Aorta (tissue), 5 donors: Measurements from ENCODE around the gene BTBD6. TPM values are rescaled to one million over a fixed set of nuclear protein-coding genes. Genes with fewer than 3 reads are reported as not detected.

Experiments
- ATAC-seq: fragments of 200-7000 bp; cut with Tn5 transposase; one replicate; pipeline ENCODE4 v1.9.1; 2022; ENCODE audit warnings: moderate library complexity; ENCODE audit not compliant: low FRiP score
- DNase-seq, 2 donors: peaks; one replicate each; pipeline ENCODE4 v3.0.0-alpha.2; 2020
- H3K27ac ChIP-seq, 2 donors: one replicate each; pipeline ENCODE4 v1.5.1; 2013; ENCODE audit warnings: low read length in 2 of 2, mild to moderate bottlenecking in 2 of 2, moderate library complexity in 2 of 2, control low read depth in 1 of 2, inconsistent platforms in 1 of 2, low read depth in 1 of 2
- H3K27me3 ChIP-seq, 2 donors: one replicate each; pipeline ENCODE4 v1.6.1; 2013; ENCODE audit warnings: control low read depth in 1 of 2, low read length in 1 of 2, mild to moderate bottlenecking in 1 of 2, moderate library complexity in 1 of 2; ENCODE audit not compliant: insufficient read depth in 2 of 2, control insufficient read depth in 1 of 2
- H3K36me3 ChIP-seq, 2 donors: one replicate each; pipeline ENCODE4 v1.6.1; 2013; ENCODE audit warnings: control low read depth in 1 of 2, low read length in 1 of 2, mild to moderate bottlenecking in 1 of 2; ENCODE audit not compliant: insufficient read depth in 2 of 2, control insufficient read depth in 1 of 2
- H3K4me1 ChIP-seq, 2 donors: one replicate each; pipeline ENCODE4 v1.6.1; 2013; ENCODE audit warnings: low read length in 2 of 2, control low read depth in 1 of 2, mild to moderate bottlenecking in 1 of 2, moderate library complexity in 1 of 2; ENCODE audit not compliant: insufficient read depth in 2 of 2, control insufficient read depth in 1 of 2
- H3K4me3 ChIP-seq, 2 donors: one replicate each; pipeline ENCODE4 v1.5.1; 2013; ENCODE audit warnings: low read length in 2 of 2, control low read depth in 1 of 2, mild to moderate bottlenecking in 1 of 2
- H3K9me3 ChIP-seq: one replicate; pipeline ENCODE4 v1.6.1; 2013; ENCODE audit warnings: mild to moderate bottlenecking, low read length; ENCODE audit not compliant: control insufficient read depth
- WGBS, 2 donors: extraction: QIAGEN DNeasy Blood & Tissue Kit; methylation state at CpG; one replicate each; pipeline ENCODE4 v1.1.7; 2013; 5-methylcytosine and 5-hydroxymethylcytosine counted together
- intact Hi-C, 2 donors: fragments of 100-400 bp; cut with DNase I; formaldehyde crosslinking; loops; one replicate each; pipeline versions ENCODE4 v1.14.2 to v1.15.0; 2022
- polyA plus RNA-seq, 2 donors: library from polyadenylated mRNA; stranded (reverse); fragments of 200-250 nt; gene quantifications; one replicate each; pipeline ENCODE4 v1.2.3, GENCODE V29; 2013
- total RNA-seq, 2 donors: library from RNA; stranded (reverse); fragmentation: NEBNext Ultra II Directional; extraction: Animal tissue kit (Norgen Biotek cat#: 25700); gene quantifications; one replicate each; pipeline ENCODE4 v1.2.1, GENCODE V29; 2021
- donor health status: healthy with polysubstance abuse.
- donor health status: Bipolar disorder and iron deficiency.
- donor health status: DM: no; HTN: no; CAD: no.
- donor health status: DM: no; HTN: no; CAD: no.
- donor health status: DM: yes; HTN: yes; CAD: no.

Gene BTBD6
- total and polyA plus RNA-seq, 4 donors: 39.1 to 99.4 (median 42.8) TPM

- no peak for ATAC-seq
- Histone ChIP-seq H3K27me3 (no peaks in the 10 kb centered on the region), H3K4me3 (no peak overlapping the region), H3K27ac (no peak overlapping the region), H3K9me3 (no peaks in the 10 kb centered on the region), H3K4me1 (no peaks in the 10 kb centered on the region), H3K36me3 (no peaks in the 10 kb centered on the region)
- WGBS, 2 donors: 92 to 94% methylated on average over 8 of the region's 8 CpGs
- no peak for DNase-seq
- intact Hi-C loops: loop anchor here (10.0 kb wide), 2 partner anchors 316 to 326 kb away; partner anchors contain the start of gene TMEM121 (in 1 of the 2)
Measured at GRCh38 chr14:105209091-105209490, 39.2 kb upstream of the BTBD6 start.

GRCh38 chr14:105209646-105210045 is 38.7 kb upstream of the BTBD6 start:
- no peak overlapping the region for H3K27ac ChIP-seq
- WGBS, 2 donors: 93 to 95% methylated on average over 16 of the region's 16 CpGs
- no peaks in the 10 kb centered on the region for H3K27me3 ChIP-seq
- no peaks in the 10 kb centered on the region for H3K4me1 ChIP-seq
- no peaks in the 10 kb centered on the region for H3K36me3 ChIP-seq
- intact Hi-C loops: loop anchor here (10.0 kb wide), 3 partner anchors 55 to 325 kb away; partner anchors contain the start of gene TMEM121 (in 1 of the 2)
- H3K9me3 ChIP-seq: no peaks in the 10 kb centered on the region
- DNase-seq (no peak), ATAC-seq (no peak)
- no peak overlapping the region for H3K4me3 ChIP-seq

GRCh38 chr14:105210266-105211025 is 37.9 kb upstream of the BTBD6 start:
- no peaks in the 10 kb centered on the region for H3K9me3 ChIP-seq
- no peaks in the 10 kb centered on the region for H3K36me3 ChIP-seq
- no peaks in the 10 kb centered on the region for H3K4me1 ChIP-seq
- DNase-seq (no peak), ATAC-seq (no peak)
- 90 to 92% methylated on average over 30 of the region's 30 CpGs for WGBS, 2 donors
- intact Hi-C loops: loop anchor here in 1 of 2 donors (10.0 kb wide), 1 partner anchor 54 kb away; no protein-coding TSS in a partner anchor
- H3K27me3 ChIP-seq: no peaks in the 10 kb centered on the region
- no peak overlapping the region for H3K27ac ChIP-seq
- H3K4me3 ChIP-seq: no peak overlapping the region

GRCh38 chr14:105211086-105211757 is 37.1 kb upstream of the BTBD6 start:
- no peak overlapping the region for H3K4me3 ChIP-seq
- intact Hi-C loops: loop anchor here in 1 of 2 donors (10.0 kb wide), 1 partner anchor 54 kb away; no protein-coding TSS in a partner anchor
- WGBS, 2 donors: 91 to 92% methylated on average over 23 of the region's 23 CpGs
- DNase-seq (no peak), ATAC-seq (no peak)
- H3K4me1 ChIP-seq: no peaks in the 10 kb centered on the region
- H3K27me3 ChIP-seq: no peaks in the 10 kb centered on the region
- no peaks in the 10 kb centered on the region for H3K36me3 ChIP-seq
- no peak overlapping the region for H3K27ac ChIP-seq
- no peaks in the 10 kb centered on the region for H3K9me3 ChIP-seq

- intact Hi-C loops: loop anchor here in 1 of 2 donors (10.0 kb wide), 1 partner anchor 53 kb away; no protein-coding TSS in a partner anchor
Measured at GRCh38 chr14:105211758-105212089, 36.6 kb upstream of the BTBD6 start.

GRCh38 chr14:105212541-105213300 is 35.6 kb upstream of the BTBD6 start:
- Histone ChIP-seq H3K4me3 (no peak overlapping the region), H3K4me1 (no peaks in the 10 kb centered on the region), H3K27me3 (no peaks in the 10 kb centered on the region), H3K36me3 (peaks cover 0 to 2% of the 10 kb centered on the region in 2 donors), H3K9me3 (no peaks in the 10 kb centered on the region), H3K27ac (no peak overlapping the region)
- intact Hi-C loops: loop anchor here in 1 of 2 donors (10.0 kb wide), 1 partner anchor 52 kb away; no protein-coding TSS in a partner anchor
- 91 to 92% methylated on average over 14 to 18 of the region's 18 CpGs for WGBS, 2 donors
- ATAC-seq: no peak
- DNase-seq: no peak

More at GRCh38 chr14:105211758-105212089, 36.6 kb upstream of the BTBD6 start:
- DNase-seq (no peak), ATAC-seq (no peak)
- Histone ChIP-seq H3K4me3 (no peak overlapping the region), H3K9me3 (no peaks in the 10 kb centered on the region), H3K27ac (no peak overlapping the region), H3K27me3 (no peaks in the 10 kb centered on the region), H3K4me1 (no peaks in the 10 kb centered on the region), H3K36me3 (no peaks in the 10 kb centered on the region)
- 80 to 90% methylated on average over 7 to 9 of the region's 9 CpGs for WGBS, 2 donors

- intact Hi-C loops: loop anchor here in 1 of 2 donors (10.0 kb wide), 1 partner anchor 51 kb away; no protein-coding TSS in a partner anchor
- 87 to 90% methylated on average over 10 of the region's 10 CpGs for WGBS, 2 donors
- DNase-seq (no peak), ATAC-seq (no peak)
- no peaks in the 10 kb centered on the region for H3K9me3 ChIP-seq
- no peak overlapping the region for H3K4me3 ChIP-seq
- no peak overlapping the region for H3K27ac ChIP-seq
- peaks cover 0 to 5% of the 10 kb centered on the region in 2 donors for H3K36me3 ChIP-seq
- H3K27me3 ChIP-seq: no peaks in the 10 kb centered on the region
- H3K4me1 ChIP-seq: no peaks in the 10 kb centered on the region
Measured at GRCh38 chr14:105213361-105213760, 35.0 kb upstream of the BTBD6 start.

GRCh38 chr14:105214324-105214915 is 33.9 kb upstream of the BTBD6 start:
- Histone ChIP-seq H3K4me3 (no peak overlapping the region), H3K9me3 (no peaks in the 10 kb centered on the region), H3K36me3 (peaks cover 0 to 5% of the 10 kb centered on the region in 2 donors), H3K4me1 (no peaks in the 10 kb centered on the region), H3K27me3 (no peaks in the 10 kb centered on the region), H3K27ac (no peak overlapping the region)
- ATAC-seq (no peak), DNase-seq (no peak)
- intact Hi-C loops: loop anchor here in 1 of 2 donors (10.0 kb wide), 1 partner anchor 50 kb away; no protein-coding TSS in a partner anchor
- 87 to 88% methylated on average over 10 to 14 of the region's 14 CpGs for WGBS, 2 donors
